Transverse colon (tissue), 4 donors: ENCODE results near the gene ACADS. TPM values are rescaled to one million over a fixed set of nuclear protein-coding genes. Genes with fewer than 3 reads are reported as not detected.

ENCODE experiments used
- DNase-seq: peaks from one replicate; pipeline ENCODE4 v3.0.0-alpha.2; 2019
- H3K27ac ChIP-seq, 4 donors: fragments of 200-600 bp; sonication (generic); 2 replicates each; pipeline ENCODE4 v1.5.1; 2016 to 2018; ENCODE audit warnings: inconsistent platforms in 4 of 4
- H3K27me3 ChIP-seq: fragments of 200-600 bp; sonication (generic); 2 replicates; pipeline ENCODE4 v1.5.1; 2017; ENCODE audit warnings: inconsistent platforms
- H3K36me3 ChIP-seq, 4 donors: fragments of 200-600 bp; sonication (generic); 2 replicates each; pipeline ENCODE4 v1.5.1; 2017 to 2019; ENCODE audit warnings: inconsistent platforms in 4 of 4
- H3K4me1 ChIP-seq, 4 donors: fragments of 200-600 bp; sonication (generic); 2 replicates each; pipeline ENCODE4 v1.5.1; 2017 to 2020; ENCODE audit warnings: inconsistent platforms in 4 of 4
- H3K4me3 ChIP-seq, 4 donors: fragments of 200-600 bp; sonication (generic); 1 replicate in 1 of 4; 2 replicates in 3 of 4; pipeline versions ENCODE4 v1.5.1 to v1.6.1; 2017 to 2019; ENCODE audit warnings: inconsistent platforms in 4 of 4
- H3K9me3 ChIP-seq, 2 donors: fragments of 200-600 bp; sonication (generic); 2 replicates each; pipeline ENCODE4 v1.5.1; 2017 to 2019; ENCODE audit warnings: inconsistent platforms in 2 of 2
- EP300 ChIP-seq: sonication (generic); formaldehyde crosslinking; IDR thresholded peaks from one replicate; pipeline ENCODE4 v1.6.1; 2017; ENCODE audit warnings: antibody characterized with exemption, low read depth
- POLR2A ChIP-seq: fragments of 450-650 bp; IDR thresholded peaks from one replicate; pipeline ENCODE4 v1.6.1; 2016; ENCODE audit warnings: antibody characterized with exemption, mild to moderate bottlenecking, moderate library complexity
- POLR2AphosphoS5 ChIP-seq, 3 donors: sonication (generic); formaldehyde crosslinking; IDR thresholded peaks; one replicate each; pipeline ENCODE4 v1.6.1; 2016; ENCODE audit warnings: antibody characterized with exemption in 3 of 3
- WGBS, 2 donors: methylation state at CpG; one replicate each; pipeline ENCODE4 v1.1.5; 2018; ENCODE audit warnings: low coverage in 1 of 2; 5-methylcytosine and 5-hydroxymethylcytosine counted together
- in situ Hi-C, 4 donors: fragments of 200-750 bp; cut with MboI; loops; one replicate each; pipeline versions ENCODE4 v1.15.0 to v1.15.1; 2017; ENCODE audit warnings: low sequenced_read_pairs in 3 of 4, low pct_ligation_motif_present in 1 of 4, low pct_unique_long_range_greater_than_20kb in 1 of 4
- intact Hi-C: fragments of 100-400 bp; cut with DNase I; formaldehyde crosslinking; loops from one replicate; pipeline ENCODE4 v1.15.1; 2023; ENCODE audit warnings: low total_unique reads
- total RNA-seq, 4 donors: library from RNA; depleted of rRNA; stranded (reverse); fragments of >200 nt; gene quantifications; one replicate each; pipeline ENCODE4 v1.1.0, GENCODE V29; 2016
- TF ChIP-seq, protein P1 (sequence below), 5 experiments: fragments of 200-600 bp in 3 of 5; fragments of 450-650 bp in 2 of 5; sonication (generic) in 3 of 5; IDR thresholded peaks; 1 replicate in 2 of 5; 2 replicates in 3 of 5; pipeline ENCODE4 v1.5.1; 2016 to 2017; ENCODE audit warnings: antibody characterized with exemption in 5 of 5, inconsistent platforms in 3 of 5, mild to moderate bottlenecking in 2 of 5, moderate library complexity in 1 of 5

The ACADS gene
- total RNA-seq, 4 donors from 2014 or later: 224 to 338 (median 297) TPM

DNA sequence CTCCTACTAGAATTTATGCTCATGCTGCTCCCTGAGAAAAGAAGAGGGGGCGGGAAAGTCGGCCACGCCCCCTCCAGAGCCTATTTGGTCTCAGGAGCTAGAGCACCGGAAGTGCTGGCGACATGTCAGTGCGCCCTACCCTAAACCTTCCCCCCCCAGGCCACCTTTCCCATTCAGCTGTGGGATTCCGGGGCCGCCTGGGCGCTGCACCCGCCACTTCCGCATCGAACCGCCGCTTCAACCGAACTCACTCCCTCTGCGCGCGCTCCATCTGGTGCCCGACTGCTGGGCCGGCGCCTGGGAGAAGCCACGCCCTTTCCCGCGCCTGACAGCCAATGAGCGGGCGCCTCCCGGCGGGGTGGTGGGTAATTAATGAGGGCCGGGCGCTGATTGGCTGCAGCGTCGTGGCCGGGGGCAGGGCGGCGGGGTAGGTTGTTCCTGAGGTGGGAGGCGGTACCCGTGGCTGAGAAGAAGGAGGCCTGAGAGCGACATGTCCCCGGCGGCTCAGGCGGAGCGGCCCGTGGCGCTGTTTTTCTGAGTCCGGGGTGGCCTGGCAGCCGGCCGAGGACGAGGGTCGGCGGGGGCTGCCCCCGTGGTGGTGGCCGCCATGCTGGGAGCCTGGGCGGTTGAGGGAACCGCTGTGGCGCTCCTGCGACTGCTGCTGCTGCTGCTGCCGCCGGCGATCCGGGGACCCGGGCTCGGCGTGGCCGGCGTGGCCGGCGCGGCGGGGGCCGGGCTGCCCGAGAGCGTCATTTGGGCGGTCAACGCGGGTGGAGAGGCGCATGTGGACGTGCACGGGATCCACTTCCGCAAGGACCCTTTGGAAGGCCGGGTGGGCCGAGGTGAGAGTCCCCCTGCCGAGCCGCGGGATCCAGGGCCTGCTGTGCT lies 38.7 kb upstream of the ACADS start, which contains the start of gene MLEC:
Gene MLEC, plus strand, starts transcription at position 460 of the 888 bp plus-strand sequence. Its CDS starts 148 bp downstream, at position 608.
- H3K4me3 ChIP-seq: peak within 1 kb of the TSS; percentile 75 to 99 (median 84)

DNA sequence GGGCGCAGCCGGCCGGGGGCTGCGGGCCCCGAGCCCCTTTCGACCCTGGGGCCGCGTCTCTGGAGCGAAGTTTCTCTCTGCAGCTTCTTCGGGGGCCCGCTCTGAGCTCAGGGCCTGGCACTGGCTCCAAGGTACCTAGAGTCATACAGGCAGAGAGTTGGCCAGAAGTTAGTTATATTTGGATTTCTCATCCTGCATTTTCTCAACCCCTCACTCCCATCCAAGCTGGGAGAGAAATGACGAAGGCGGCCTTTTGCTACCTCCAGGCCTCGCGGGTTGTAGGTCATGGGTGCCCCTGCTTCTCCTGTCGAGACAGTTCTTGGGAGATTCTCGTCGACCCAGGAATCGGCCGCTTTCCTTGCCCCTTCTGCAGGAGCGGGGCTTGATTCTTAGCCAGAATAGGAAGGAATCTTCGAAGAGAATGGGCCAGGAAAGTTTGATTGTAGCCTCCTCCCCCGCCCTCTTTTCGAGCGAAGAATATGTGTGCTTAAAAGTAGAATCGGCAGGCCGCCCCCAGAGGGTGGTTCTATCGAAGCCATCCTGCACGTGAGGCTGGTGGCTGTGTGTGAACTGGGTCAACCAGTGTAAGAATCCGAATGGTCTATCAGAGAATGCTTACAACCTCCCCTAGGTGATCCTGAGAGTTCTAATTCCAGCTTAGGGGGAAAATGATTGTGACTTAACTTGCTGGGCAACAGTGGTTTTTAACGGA lies 37.9 kb upstream of the ACADS start:
- H3K4me1 ChIP-seq: peaks cover 40 to 56% (median 46%) of the 10 kb centered on the region in 4 donors
- in situ Hi-C loops (no loop called here), intact Hi-C loops (no loop called here)
- no peaks in the 10 kb centered on the region for H3K27me3 ChIP-seq
- WGBS, 2 donors: 0% methylated on average over 9 to 31 of the region's 31 CpGs
- no peaks in the 10 kb centered on the region for H3K36me3 ChIP-seq
- DNase-seq: peak; percentile 40
- peak overlapping the region; percentile 94 to 98 (median 96) for H3K27ac ChIP-seq
- peak overlapping the region; percentile 75 to 99 (median 84) for H3K4me3 ChIP-seq
- no peaks in the 10 kb centered on the region for H3K9me3 ChIP-seq
- TF ChIP-seq POLR2AphosphoS5 (IDR thresholded peaks at IDR 0.05) (no peak), POLR2A (no peak), EP300 (no peak)
- TF ChIP-seq, protein P1, sequence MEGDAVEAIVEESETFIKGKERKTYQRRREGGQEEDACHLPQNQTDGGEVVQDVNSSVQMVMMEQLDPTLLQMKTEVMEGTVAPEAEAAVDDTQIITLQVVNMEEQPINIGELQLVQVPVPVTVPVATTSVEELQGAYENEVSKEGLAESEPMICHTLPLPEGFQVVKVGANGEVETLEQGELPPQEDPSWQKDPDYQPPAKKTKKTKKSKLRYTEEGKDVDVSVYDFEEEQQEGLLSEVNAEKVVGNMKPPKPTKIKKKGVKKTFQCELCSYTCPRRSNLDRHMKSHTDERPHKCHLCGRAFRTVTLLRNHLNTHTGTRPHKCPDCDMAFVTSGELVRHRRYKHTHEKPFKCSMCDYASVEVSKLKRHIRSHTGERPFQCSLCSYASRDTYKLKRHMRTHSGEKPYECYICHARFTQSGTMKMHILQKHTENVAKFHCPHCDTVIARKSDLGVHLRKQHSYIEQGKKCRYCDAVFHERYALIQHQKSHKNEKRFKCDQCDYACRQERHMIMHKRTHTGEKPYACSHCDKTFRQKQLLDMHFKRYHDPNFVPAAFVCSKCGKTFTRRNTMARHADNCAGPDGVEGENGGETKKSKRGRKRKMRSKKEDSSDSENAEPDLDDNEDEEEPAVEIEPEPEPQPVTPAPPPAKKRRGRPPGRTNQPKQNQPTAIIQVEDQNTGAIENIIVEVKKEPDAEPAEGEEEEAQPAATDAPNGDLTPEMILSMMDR (IDR thresholded peaks at IDR 0.05): no peak

More for the DNA sequence above, 38.7 kb upstream of the ACADS start, which contains the start of gene MLEC:
- H3K27ac ChIP-seq: peak within 1 kb of the TSS; percentile 94 to 98 (median 96)
- in situ Hi-C loops: no loop called here
- H3K9me3 ChIP-seq: no peaks in the 10 kb centered on the region
- no peaks in the 10 kb centered on the region for H3K27me3 ChIP-seq
- intact Hi-C loops: no loop called here
- peak; percentile 94 to 97 (median 97) for TF ChIP-seq POLR2AphosphoS5 (IDR thresholded peaks at IDR 0.05)
- TF ChIP-seq POLR2A: peak; percentile 94
- TF ChIP-seq, protein P1 (IDR thresholded peaks at IDR 0.05): no peak
- H3K4me1 ChIP-seq: peaks cover 33 to 48% (median 38%) of the 10 kb centered on the region in 4 donors
- peak; percentile 99 for DNase-seq
- H3K36me3 ChIP-seq: no peaks in the 10 kb centered on the region
- WGBS, 2 donors: 0% methylated on average over 84 of the region's 84 CpGs; no CpG with 5 or more reads in 1 of the 2 donors

DNA sequence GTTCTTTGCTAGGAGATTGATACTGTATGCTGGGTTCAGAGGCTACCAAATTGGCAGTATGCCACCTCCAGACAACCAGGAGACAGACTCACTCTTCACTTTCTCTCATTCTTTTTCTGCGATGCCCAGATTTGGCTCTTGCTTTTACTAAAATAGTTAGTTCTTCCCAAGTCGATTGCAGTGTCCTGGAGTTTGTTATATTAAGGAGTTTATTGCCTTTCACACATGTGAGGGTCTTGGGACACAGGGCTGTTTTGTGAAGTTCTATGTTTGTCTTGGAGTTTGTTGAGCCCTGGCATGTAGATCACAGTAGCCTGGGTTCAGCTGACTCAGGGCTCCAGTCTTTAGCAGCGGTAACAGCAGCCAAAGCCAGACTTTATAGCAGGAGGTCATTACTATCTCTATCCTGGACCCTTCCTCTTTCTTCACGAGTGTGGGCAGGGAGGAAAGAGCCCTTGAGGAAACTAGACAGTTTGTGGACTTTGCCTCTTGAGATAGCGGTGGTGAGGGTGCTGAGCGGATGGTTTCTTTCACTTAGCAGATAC lies 37.0 kb upstream of the ACADS start:
- in situ Hi-C loops (no loop called here), intact Hi-C loops (no loop called here)
- 0 to 8% methylated on average over 2 to 6 of the region's 6 CpGs for WGBS, 2 donors
- H3K4me3 ChIP-seq: peak overlapping the region in 3 of 4 donors; percentile 75 to 99 (median 83)
- no peaks in the 10 kb centered on the region for H3K27me3 ChIP-seq
- H3K9me3 ChIP-seq: no peaks in the 10 kb centered on the region
- peak; percentile 56 for DNase-seq
- H3K27ac ChIP-seq: peak overlapping the region; percentile 94 to 98 (median 96)
- peaks cover 40 to 65% (median 52%) of the 10 kb centered on the region in 4 donors for H3K4me1 ChIP-seq
- TF ChIP-seq, protein P1 (IDR thresholded peaks at IDR 0.05): no peak
- TF ChIP-seq POLR2A (peak; percentile 11), EP300 (peak; percentile 62), POLR2AphosphoS5 (IDR thresholded peaks at IDR 0.05) (peak in 2 of 3 donors; percentile 29 to 36)
- H3K36me3 ChIP-seq: no peaks in the 10 kb centered on the region
